Activated T-cell treated with anti-CD3 and anti-CD28 coated beads, Interleukin-2, amount 50 U/mL, for 48 hours (primary cell): ENCODE results near the gene BRCA1.
"Not testable (repeated sequence)": the region's sequence is repeated elsewhere in the genome, so short reads cannot be mapped to it uniquely, and the experiment has no call there.

Experiments used
- DNase-seq, 2 experiments: peaks; one replicate each; pipeline ENCODE4 v3.0.0-alpha.2; 2020

The BRCA1 gene

GRCh38 chr17:43000894-43001293 lies 124.3 kb downstream of the BRCA1 start:
- not testable (repeated sequence) for DNase-seq

DNA sequence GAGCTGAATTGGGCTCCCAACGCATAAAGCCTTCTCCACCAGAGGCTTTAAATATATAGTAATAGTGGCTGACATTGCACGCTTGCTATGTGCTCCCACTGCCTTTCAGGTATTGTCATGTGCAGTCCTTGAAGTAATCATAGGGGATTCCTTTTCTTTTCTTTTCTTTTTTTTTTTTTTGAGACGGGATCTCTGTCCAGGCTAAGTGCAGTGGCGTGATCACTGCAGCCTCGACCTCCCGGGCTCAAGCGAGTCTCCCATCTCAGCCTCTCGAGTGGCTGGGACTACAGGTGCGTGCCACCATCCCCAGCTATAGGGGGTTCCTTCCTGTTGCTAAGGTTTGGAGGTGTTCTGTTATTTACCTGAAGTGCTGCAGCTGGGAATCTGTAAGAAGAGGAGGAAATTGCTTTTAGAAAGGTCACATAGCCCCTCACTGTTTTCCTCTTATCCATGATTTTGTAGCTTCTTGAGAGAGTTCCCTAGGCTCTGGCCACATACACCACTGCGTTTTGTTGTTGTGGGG lies 126.1 kb downstream of the BRCA1 start:
- no peak for DNase-seq

GRCh38 chr17:42997984-42998938 lies 126.9 kb downstream of the BRCA1 start, which contains the start of gene RPL27:
Gene RPL27, plus strand, starts transcription at chr17:42998419. Its CDS starts 332 bp downstream, at chr17:42998751.
- DNase-seq, result peak; percentile 97

DNA sequence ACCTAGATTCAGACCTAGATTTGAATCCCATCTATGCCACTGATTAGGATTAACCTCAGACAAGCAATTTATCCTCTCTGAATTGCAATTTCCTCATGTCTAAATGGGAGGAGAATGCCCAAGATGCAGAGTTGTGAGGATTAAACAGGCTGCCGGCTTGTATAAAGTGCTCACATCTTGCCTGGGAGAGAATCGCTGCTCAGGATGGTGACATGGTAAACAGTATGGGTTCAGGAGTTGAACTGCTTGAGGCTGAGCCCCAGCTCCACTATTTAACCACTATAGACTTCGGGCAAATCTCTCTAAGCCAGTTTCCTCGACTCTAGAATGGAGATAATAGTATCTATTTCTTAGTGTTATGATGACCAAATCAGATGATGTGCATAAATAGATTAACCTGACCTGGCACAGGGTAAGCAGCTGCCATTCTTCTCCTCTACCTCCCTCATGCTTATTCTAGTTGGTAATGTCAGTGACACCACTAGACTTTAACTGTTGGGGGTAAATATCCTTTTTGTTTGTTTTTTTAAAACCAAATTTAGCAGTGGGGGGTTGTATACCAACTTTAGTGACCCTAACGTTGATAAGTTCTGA lies 127.7 kb downstream of the BRCA1 start:
- DNase-seq, result no peak
